GM12874 (cell line): ENCODE results near the gene TDRD12.

Source experiments
- CTCF ChIP-seq: IDR thresholded peaks from 2 replicates; pipeline ENCODE4 v1.5.1; 2011; ENCODE audit warnings: low read depth, mild to moderate bottlenecking, control low read depth, low read length, moderate library complexity; ENCODE audit not compliant: insufficient read depth

The TDRD12 gene

GRCh38 chr19:32817569-32818476 lies 98.3 kb downstream of the TDRD12 start:
- TF ChIP-seq CTCF: no peak

- no peak for TF ChIP-seq CTCF
Observed at GRCh38 chr19:32818536-32818935, 99.0 kb downstream of the TDRD12 start.

- no peak for TF ChIP-seq CTCF
Observed at GRCh38 chr19:32819419-32820400, 100.1 kb downstream of the TDRD12 start.

- no peak for TF ChIP-seq CTCF
Observed at GRCh38 chr19:32822916-32823746, 103.6 kb downstream of the TDRD12 start.

GRCh38 chr19:32823747-32824102 lies 104.2 kb downstream of the TDRD12 start:
- TF ChIP-seq CTCF: no peak

GRCh38 chr19:32824191-32824751 lies 104.7 kb downstream of the TDRD12 start:
- no peak for TF ChIP-seq CTCF
